Measurements from ENCODE around the gene GBX1. TPM values are rescaled to one million over a fixed set of nuclear protein-coding genes. Genes with fewer than 3 reads are reported as not detected.

GBX1 gene
- total RNA-seq, 1 donor from 2014 or later = not detected

GRCh38 chr7:151114151-151115090 is 53.1 kb downstream of the GBX1 start:
- peak; percentile 47 for DNase-seq

DNA sequence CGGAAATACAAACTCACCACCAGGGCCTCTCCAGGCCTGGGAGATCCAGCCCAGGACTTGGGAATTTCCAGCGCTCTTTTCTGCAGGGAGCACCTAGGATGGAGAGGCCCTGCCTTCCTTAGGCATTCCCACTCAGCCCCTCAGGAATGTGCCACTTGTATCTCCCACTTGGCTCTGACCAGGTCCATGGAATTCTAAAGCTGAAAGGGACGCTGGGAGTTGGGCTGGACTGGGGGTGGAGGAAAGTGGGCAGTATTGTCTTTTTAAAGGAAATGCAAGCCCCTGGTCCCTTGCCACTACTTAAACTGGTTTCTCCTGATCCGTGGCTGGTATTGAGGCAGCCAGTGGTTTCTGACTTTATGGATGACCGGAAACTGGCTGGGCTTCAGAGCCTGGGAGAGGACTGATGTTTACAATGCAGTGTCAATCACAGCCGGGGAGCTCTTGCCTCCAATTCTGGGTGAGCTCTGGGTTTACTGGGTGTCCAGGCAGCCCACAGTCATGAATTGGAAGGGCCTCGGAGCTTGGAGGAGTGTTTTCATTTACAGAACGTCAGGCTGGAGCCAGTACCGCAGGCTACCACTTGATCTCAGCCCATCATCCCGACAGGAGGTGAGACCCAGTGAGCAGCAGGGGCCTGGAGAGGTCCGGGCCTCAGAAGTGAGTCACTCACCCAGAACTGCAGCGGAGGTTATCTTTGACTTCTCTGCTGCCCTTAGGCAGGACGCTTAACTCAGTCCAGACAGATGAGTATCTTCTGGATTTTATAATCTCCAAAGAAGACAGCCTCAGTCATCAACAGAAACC is 53.9 kb downstream of the GBX1 start:
- DNase-seq = no peak

- peak; percentile 88 for DNase-seq
Measured at GRCh38 chr7:151110941-151111645, 56.4 kb downstream of the GBX1 start.

- DNase-seq = no peak
Measured at GRCh38 chr7:151110236-151110940, 57.1 kb downstream of the GBX1 start.

GRCh38 chr7:151109094-151110048 is 58.1 kb downstream of the GBX1 start:
- DNase-seq = no peak

DNA sequence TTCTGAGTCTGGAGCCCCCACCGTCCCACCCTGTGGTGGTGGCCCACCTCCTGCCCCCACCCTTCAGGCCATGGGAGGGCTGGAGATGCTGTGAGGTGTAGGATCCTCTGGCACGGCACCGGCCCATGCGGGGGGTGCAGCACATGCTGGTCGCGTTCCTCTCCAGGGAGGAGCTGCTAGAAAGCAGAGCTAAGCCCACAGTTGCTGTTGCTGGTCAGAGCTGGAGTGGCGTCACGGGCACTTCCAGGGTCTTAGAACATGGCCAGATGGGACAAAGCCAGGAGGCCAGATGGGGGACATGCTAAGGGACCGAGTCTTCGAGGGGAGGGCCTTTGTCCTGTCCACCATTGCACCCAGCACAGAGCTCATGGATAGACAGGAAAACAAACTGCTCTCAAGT is 59.6 kb downstream of the GBX1 start:
- no peak for DNase-seq

DNA sequence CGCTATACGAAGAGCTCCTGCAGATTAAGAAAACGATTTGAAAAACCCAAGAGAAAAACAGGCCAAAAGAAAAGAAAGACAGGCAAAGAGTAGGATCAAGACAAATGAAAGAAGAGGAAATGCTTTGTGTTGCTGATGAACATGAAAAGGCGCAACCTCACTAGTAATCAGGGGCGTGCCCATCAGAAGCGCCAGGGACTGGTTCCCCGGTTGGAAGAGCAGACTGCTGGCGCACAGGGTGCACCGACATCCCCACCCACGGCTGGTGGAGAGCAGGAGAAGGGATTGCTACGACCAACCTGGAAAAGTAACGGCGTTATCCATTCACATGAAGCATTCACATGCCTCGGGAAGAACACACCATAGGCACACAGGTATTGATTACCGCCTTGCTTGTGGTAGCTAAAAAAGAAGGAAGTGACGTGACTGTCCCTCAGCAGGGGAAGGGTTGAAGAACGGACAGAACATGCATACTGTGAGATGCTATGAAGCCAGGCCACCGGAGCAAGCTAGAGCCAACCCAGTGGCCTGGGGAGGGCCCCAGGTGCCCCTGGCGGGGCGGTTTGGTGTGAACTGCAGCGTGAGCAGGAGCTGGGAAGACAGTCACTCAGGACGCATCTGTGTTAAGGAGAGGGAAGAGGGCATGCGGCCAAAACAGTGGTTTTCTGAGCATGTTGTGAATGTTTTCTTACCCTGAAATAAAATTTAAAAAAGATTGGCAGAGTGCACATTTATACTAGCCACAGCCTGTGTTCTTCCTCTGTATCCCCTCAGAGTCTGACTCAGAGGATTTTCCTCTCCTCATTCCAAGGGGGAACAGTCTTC is 62.9 kb downstream of the GBX1 start:
- DNase-seq = no peak

GRCh38 chr7:151103973-151104372 is 63.5 kb downstream of the GBX1 start:
- DNase-seq = no peak

DNA sequence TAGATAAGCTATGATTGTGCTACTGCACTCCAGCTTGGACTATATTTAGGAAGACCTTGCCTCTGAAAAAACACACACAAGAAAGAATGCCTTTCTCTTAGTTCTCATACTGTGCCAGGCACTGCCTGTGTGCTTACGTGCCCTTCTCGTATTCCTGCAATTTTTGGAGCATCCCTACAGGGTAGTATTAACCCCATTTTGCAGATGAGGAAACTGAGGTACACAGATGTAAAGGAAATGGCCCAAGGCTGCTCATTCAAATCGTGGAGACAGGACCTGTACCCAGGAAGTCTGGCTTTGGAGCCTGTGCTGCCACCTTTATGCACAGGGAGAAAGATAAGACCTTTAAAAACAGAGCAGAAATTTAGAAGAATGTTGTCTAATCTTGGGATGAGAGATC is 64.5 kb downstream of the GBX1 start:
- no peak for DNase-seq

GRCh38 chr7:151101621-151102396 is 65.7 kb downstream of the GBX1 start:
- DNase-seq = no peak

- DNase-seq = no peak
Measured at GRCh38 chr7:151100921-151101320, 66.6 kb downstream of the GBX1 start.

DNA sequence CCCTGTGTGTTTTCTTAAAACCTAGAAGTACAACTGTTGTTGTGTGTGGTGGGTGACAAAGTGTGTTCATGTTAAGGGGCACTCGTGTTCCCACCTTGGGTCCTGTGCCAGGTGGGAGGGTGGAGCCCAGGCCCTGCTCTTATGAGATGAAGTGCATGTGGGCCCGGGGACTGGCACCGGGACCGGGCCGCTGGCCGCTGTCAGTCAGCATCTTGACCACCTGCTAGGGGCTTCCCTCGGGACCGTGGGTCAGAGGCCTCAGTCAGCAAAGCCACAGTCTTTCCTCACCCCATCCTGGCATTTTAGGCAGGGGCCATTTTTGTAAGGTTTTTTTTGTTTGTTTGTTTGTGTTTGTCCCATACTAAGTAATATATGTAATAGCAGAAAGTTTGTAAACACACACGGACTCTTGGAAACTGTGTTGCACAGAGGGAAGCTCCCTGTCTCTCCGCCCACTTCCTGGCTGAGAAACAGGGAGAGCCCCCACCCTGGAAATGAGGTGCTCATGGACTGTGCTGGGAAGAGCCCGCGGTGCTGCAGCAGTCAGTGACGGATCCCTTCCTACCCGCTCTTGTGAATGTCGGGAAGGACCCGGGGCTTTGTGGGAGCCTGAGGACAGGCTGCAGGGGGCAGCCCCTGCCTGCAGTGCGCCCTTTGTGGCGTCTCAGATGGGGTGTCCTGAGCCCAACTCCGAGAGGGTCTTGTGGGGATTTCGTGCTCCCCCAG is 67.8 kb downstream of the GBX1 start:
- no peak for DNase-seq

Other genes starting within 250 kb of the GBX1 start
- gene KCNH2, start 189.4 kb downstream of the GBX1 start, total RNA-seq = 16.5 TPM
- gene NOS3, start 176.7 kb downstream of the GBX1 start, total RNA-seq = 7.0 TPM
- gene ATG9B, start 143.2 kb downstream of the GBX1 start, total RNA-seq = 25.8 TPM
- 28.6 TPM for gene ABCB8, start 139.2 kb downstream of the GBX1 start, total RNA-seq
- gene ASIC3, start 119.2 kb downstream of the GBX1 start, total RNA-seq = 0.51 TPM
- 6.8 TPM for gene CDK5, start 109.8 kb downstream of the GBX1 start, total RNA-seq
- gene SLC4A2, start 108.1 kb downstream of the GBX1 start, total RNA-seq = 52.6 TPM
- 95.2 TPM for gene FASTK, start 86.9 kb downstream of the GBX1 start, total RNA-seq
- gene TMUB1, start 84.2 kb downstream of the GBX1 start, total RNA-seq = 18.0 TPM
- gene AGAP3, start 81.2 kb downstream of the GBX1 start, total RNA-seq = 31.4 TPM
- gene ASB10, start 19.6 kb upstream of the GBX1 start, total RNA-seq = 4.9 TPM
- gene H2BK1, start 42.8 kb upstream of the GBX1 start, total RNA-seq = not detected
- gene ABCF2, start 59.5 kb upstream of the GBX1 start, total RNA-seq = 36.9 TPM
- gene CHPF2, start 64.8 kb upstream of the GBX1 start, total RNA-seq = 29.2 TPM
- 72.5 TPM for gene SMARCD3, start 81.0 kb upstream of the GBX1 start, total RNA-seq
- gene NUB1, start 174.1 kb upstream of the GBX1 start, total RNA-seq = 27.8 TPM
- 13.1 TPM for gene WDR86, start 242.3 kb upstream of the GBX1 start, total RNA-seq

Data from tongue (tissue), 2 donors.